GM11168 (cell line): ENCODE results near the gene SHC2.

Experiments
- in situ Hi-C: fragments of 300-500 bp; cut with MboI; formaldehyde crosslinking; loops from one replicate; pipeline ENCODE4 v1.12.0; 2022; ENCODE audit warnings: low sequenced_read_pairs; ENCODE audit not compliant: unreplicated experiment

Gene SHC2

GRCh38 chr19:409516-410242 is 51.2 kb downstream of the SHC2 start:
- in situ Hi-C loops = no loop called here

- in situ Hi-C loops = no loop called here
These were observed 51.8 kb downstream of the SHC2 start, which contains the start of gene C2CD4C for GRCh38 chr19:408902-409515. Gene C2CD4C (minus strand): TSS chr19:409147. CDS start chr19:408361, 786 bp downstream.

GRCh38 chr19:408441-408901 is 52.4 kb downstream of the SHC2 start:
- in situ Hi-C loops = no loop called here

- in situ Hi-C loops = no loop called here
These were observed 53.1 kb downstream of the SHC2 start for GRCh38 chr19:407511-408440.

- in situ Hi-C loops = no loop called here
These were observed 53.8 kb downstream of the SHC2 start for GRCh38 chr19:406971-407510.

GRCh38 chr19:406135-406781 is 54.6 kb downstream of the SHC2 start:
- in situ Hi-C loops = no loop called here

GRCh38 chr19:405121-405965 is 55.5 kb downstream of the SHC2 start:
- in situ Hi-C loops = no loop called here

GRCh38 chr19:403221-404027 is 57.4 kb downstream of the SHC2 start:
- in situ Hi-C loops = no loop called here

- in situ Hi-C loops = no loop called here
These were observed 58.0 kb downstream of the SHC2 start for GRCh38 chr19:402786-403185.

GRCh38 chr19:401866-402511 is 58.8 kb downstream of the SHC2 start:
- in situ Hi-C loops = no loop called here

- in situ Hi-C loops = no loop called here
These were observed 59.6 kb downstream of the SHC2 start for GRCh38 chr19:400976-401865.

GRCh38 chr19:399370-399769 is 61.5 kb downstream of the SHC2 start:
- in situ Hi-C loops = no loop called here

- in situ Hi-C loops = no loop called here
These were observed 62.1 kb downstream of the SHC2 start for GRCh38 chr19:398719-399118.

- in situ Hi-C loops = no loop called here
These were observed 62.7 kb downstream of the SHC2 start for GRCh38 chr19:397941-398706.

GRCh38 chr19:397321-397720 is 63.5 kb downstream of the SHC2 start:
- in situ Hi-C loops = no loop called here

- in situ Hi-C loops = no loop called here
These were observed 65.4 kb downstream of the SHC2 start for GRCh38 chr19:395467-395866.
